Measurements from ENCODE around the gene SLC16A13.

DNA sequence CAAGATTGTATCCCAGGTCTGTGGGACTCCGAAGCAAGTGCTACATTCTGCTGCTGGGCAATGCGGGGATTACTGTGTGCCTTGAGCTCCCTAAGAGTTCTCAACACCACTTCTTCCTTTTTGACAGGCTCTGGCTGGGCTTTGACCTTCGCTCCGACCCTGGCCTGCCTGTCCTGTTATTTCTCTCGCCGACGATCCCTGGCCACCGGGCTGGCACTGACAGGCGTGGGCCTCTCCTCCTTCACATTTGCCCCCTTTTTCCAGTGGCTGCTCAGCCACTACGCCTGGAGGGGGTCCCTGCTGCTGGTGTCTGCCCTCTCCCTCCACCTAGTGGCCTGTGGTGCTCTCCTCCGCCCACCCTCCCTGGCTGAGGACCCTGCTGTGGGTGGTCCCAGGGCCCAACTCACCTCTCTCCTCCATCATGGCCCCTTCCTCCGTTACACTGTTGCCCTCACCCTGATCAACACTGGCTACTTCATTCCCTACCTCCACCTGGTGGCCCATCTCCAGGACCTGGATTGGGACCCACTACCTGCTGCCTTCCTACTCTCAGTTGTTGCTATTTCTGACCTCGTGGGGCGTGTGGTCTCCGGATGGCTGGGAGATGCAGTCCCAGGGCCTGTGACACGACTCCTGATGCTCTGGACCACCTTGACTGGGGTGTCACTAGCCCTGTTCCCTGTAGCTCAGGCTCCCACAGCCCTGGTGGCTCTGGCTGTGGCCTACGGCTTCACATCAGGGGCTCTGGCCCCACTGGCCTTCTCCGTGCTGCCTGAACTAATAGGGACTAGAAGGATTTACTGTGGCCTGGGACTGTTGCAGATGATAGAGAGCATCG is 2.4 kb downstream of the SLC16A13 start:
- TF ChIP-seq POLR2A (IDR thresholded peaks at IDR 0.05; ENCODE audit: low read length) (no peak), GATA1 (IDR thresholded peaks at IDR 0.05; ENCODE audit: low read depth, low read length) (no peak)
